Hematopoietic multipotent progenitor cell (in vitro differentiated cells): ENCODE data around the gene ASAH2B. TPM values are rescaled to one million over a fixed set of nuclear protein-coding genes. Genes with fewer than 3 reads are reported as not detected.
"Not testable (repeated sequence)": the region's sequence is repeated elsewhere in the genome, so short reads cannot be mapped to it uniquely, and the experiment has no call there.

ENCODE experiments used
- DNase-seq, 3 donors: peaks; one replicate each; pipeline ENCODE4 v3.0.0-alpha.2; 2011 to 2015; ENCODE audit warnings: low read depth in 2 of 3, low spot score in 2 of 3
- total RNA-seq: library from RNA; depleted of rRNA; stranded (reverse); fragments of >200 nt; gene quantifications from one replicate; pipeline ENCODE4 v1.2.3, GENCODE V29; 2012

ASAH2B gene
- total RNA-seq = 0.54 TPM

DNA sequence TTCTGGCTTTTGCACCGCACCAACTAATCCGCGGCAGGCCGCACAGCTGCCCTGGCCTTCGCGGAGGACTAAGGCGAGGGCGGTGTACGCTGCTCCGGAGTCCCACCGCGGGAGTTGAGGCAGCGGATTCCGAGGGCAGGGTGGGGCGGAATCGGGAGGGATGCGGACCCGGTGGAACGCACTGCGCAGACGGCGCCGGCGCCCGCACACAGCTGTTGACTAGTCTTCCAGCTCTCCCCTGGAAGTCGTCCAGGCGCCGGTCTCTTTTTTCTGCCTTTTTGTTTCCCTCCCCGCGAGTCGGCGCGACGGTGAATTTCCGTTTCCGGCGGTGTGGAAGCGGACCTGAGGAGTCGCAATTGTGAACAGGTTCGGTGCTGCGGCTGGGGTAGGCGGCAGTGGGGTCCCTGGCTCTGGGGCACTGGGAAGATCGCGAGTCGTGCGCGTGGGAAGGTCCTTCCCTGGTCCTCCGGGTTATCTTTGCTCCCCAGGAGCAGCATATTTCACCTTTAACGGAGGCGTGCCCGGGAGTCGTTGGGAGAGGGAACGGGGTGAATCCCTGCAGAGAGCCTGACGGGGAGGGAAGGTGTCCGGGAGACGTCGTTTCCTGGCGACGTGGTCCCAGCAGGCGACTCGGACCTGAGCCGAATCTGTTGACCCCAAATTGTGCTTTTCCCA, at the start of gene ASAH2B:
ASAH2B (plus strand) TSS at position 319 of the 675 bp plus-strand sequence. CDS start 5,195 bp downstream, outside the sequence.
- peak; percentile 29 to 54 (median 31) for DNase-seq

DNA sequence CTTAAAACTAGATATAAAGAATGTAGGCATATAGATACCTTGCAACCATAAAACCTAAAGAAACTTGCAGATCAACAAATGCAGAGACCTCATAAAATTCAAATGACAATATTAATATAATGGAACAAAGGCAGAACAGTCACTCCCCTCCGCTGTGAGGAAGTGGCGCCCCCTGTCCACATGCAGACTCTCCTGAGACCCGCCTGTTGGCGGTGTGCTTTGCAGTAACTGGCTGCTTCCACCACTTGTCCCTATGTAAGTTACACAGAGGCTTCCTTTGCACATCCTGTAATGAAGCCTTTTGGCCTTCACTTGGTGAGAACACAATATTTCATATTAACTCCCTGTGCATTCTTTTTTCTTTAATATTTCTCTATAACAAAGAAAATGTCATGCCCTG, 41.9 kb upstream of the ASAH2B start:
- not testable (repeated sequence) for DNase-seq

DNA sequence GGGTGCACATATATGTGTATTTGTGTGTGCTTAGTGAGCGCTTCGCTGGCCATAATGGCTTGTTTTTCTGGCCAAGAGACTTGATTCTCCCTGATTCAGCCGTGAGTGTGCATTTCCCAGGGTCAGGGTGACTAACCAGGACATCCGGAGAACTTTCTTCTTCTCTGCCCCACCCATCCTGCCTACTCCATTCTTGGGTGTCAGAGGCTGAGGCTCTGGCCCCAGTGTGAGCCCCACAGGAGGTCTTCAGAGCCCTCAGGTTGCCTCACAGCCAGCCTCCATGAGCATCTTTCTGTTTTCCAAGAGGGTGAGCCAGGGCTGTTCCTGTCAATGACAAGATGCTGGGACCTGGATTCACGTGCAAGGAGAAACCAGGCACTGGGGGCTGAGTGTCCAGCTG, 37.8 kb upstream of the ASAH2B start:
- DNase-seq = not testable (repeated sequence)

DNA sequence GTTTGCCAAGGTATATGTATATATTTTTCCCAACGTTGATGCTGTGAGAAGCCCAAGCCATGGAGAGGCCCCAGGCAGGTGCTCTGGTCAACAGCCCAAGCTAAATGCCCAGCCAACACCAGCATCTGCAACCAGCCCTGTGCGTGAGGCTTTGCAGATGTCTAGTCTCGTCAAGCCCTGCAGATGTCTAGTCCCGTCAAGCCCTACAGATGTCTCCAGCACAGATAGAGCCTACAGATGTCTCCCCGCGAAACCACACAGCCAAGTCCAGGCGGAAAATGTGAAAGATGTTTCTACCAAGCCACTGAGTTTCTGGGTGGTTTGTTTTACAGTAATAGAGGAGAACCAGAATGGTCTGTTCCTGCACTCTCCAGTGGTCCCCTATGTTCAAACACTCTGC, 36.7 kb upstream of the ASAH2B start:
- DNase-seq = not testable (repeated sequence)

DNA sequence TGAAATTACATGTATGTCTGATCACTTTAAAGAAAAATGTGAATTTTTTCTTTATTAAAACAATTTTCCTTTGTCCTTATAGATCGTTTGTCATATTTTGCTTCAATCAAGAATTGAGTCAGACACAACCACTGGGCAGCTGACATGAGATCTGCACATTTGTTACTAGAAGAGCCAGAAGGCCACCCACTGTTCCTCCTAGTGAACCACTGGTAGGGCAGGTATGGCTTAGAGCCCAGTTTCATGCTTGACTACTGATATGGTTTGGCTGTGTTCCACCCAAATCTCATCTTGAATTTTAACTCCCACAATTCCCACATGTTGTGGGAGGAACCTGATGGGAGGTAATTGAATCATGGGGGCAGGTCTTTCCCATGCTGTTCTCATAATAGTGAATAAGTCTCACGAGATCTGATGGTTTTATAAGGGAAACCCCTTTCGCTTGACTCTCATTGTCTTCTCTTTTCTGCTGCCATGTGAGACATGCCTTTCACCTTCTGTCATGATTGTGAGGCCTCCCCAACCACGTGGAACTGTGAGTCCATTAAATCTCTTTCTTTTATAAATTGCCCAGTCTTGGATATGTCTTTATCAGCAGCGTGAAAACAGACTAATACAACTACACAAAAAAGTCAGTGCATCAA, 35.2 kb upstream of the ASAH2B start:
- not testable (repeated sequence) for DNase-seq

DNA sequence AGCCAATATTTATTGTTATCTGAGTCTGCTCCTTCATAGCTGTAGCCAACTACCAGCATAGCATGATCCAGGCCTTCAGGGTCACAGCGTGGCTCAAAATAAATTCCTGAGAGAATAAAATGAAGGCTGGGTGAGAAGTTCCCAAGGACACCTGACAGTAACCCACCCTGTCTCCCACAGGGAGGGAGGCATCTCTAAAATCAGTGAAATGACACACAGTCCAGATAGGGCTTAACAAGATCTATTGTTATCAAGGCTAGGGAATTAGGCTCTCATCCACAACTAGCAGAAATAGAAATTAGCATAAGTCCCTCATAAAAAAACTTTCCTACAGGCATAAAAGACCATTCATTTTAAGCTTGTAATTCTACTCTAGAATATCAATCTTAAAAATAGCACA, 33.7 kb upstream of the ASAH2B start:
- DNase-seq = not testable (repeated sequence)

DNA sequence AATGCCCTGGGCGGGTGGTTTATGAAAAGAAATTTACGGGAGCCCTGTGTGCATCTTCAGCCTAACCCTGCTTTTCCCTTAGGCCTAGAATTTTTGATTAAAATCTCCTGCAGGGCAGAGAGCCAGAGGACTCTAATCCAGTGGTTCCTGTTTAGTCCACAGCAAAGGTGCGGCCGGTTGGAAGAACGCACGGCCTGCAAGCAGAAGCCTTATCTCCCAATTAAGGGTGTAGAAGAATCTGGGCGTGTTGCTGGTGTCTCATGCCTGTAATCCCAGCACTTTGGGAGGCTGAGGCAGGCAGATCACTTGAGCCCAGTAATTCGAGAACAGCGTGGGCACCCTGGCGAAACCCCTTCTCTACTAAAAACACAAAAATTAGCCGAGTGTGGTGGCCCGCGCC, 29.5 kb upstream of the ASAH2B start:
- DNase-seq = not testable (repeated sequence)

DNA sequence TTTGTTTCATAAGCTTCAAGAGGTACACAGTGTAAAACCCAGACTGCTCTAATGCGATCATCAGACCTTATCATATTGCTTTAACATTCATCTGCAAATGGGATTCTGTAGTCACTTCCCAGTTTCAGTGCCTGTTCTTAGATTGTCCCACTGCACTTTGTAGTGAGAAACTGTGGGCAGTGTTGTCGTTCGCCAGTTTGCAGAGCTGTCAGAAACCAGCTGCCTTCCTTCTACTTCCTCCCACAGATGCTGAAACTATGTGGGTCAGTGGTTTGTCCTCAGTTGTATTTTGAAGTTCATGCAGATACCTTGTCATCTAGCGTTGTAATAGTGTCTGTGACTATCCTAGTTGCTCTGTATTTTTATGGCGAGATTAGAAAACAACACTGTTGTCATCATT, 15.9 kb upstream of the ASAH2B start:
- not testable (repeated sequence) for DNase-seq

DNA sequence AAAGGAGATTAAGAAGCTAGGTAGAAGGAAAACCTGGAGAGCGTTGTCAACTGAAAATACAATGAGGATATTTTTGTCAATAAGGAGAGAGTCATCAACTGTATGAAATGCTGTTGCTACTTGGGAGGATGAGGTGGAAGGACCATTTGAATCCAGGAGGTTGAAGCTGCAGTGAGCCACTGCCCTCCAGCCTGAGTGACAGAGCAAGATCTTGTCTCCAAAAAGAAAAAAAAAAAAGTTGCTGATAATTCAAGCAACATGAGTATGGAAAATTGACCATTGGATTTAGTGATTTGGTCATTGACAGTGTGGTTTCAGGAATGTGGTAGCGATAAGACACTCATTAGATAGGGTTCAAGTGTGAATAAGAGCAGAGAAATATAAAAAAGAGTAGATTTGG, 11.6 kb upstream of the ASAH2B start:
- DNase-seq = not testable (repeated sequence)

DNA sequence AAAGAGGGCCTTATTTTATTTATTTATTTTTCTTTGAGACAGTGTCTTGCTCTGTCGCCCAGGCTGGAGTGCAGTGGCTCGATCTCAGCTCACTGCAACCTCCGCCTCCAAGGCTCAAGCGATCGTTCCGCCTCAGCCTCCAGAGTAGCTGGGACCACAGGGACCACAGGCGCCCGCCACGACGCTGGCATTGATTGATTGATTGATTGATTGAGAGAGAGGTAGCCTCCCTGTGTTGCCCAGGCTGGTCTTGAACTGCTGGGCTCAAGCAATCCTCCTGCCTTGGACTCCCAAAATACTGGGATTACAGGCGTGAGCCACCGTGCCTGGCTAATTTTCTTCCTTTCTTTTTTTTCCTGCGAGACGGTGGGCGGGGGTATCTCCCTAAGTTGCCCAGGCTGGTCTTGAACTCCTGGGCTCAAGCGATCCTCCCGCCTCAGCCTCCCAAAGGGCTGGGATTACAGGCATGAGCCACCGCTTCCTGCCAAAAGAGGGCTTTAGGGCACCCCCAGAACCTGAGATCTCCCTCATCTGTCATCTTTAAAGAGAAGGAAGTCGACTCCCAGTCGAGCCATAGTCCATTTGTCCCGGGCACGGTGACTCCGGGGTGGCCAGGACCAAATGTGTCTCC, 634 bp upstream of the ASAH2B start:
- DNase-seq = not testable (repeated sequence)

DNA sequence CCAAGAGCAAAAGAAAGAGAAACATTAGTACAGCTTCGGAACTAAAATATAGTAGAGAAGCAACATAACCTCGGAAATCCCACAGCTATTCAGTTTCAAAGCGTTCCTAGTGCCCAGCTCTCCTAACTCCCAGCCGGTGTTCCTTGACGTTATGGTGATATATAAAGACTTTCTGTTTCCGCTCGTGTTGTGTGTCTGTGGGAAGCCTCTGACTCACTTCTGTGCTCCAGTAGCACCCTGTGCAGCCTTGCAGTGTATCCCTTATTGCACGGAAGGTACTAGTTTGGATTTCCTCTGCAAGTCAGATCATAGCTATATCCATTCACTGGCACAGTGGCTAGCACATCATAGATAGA, 535 bp downstream of the ASAH2B start:
- peak in 2 of 3 donors; percentile 13 to 25 for DNase-seq

DNA sequence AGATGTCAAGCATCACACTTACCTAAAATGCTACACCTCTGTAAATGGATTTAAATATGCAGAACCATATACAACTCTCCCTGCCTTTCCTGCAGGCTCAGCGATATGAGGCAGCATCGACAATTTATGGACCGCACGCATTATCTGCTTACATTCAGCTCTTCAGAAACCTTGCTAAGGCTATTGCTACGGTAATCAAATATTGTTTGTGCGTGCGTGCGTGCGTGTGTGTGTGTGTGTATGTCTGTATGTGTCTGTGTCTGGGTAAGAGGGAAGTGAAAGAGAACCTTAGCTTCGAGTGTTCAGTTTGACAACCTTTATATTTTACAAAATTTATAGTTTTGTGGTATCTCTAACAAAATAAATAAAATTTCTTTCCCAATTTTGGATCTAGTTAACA, 3.1 kb downstream of the ASAH2B start:
- DNase-seq = not testable (repeated sequence)

DNA sequence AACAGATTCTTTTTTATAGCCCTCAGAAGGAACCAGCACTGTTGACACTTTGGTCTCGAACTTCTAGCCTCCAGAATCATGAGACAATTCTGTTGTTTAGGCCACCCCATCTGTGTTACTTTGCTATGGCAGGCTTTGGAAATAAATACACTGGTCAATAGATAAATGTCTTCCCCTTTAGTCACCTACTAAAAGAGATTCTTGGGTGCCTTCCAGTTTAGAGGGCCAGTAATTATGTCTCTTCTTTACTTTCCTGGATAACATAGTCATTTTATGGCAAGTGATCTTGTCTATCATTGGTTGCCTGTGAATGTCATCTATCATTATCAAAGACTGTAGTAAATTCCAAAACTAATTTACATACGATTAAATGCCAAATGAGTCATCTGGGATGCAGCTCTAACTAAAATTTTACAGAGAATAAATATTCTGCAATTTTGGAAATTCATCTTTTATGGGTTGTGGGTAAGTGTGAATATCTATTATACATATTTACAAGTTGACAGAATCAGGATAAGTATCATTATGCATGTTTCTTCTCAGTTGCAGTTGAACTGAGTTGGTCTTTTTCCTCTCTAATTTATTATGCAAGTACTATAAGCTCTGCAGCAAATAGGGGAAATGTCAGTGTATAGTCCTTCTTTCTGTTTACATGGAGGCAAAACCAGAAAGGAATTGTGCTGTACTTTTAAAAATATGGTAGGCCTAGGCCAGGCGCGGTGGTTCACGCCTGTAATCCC, 27.2 kb downstream of the ASAH2B start:
- not testable (repeated sequence) for DNase-seq

DNA sequence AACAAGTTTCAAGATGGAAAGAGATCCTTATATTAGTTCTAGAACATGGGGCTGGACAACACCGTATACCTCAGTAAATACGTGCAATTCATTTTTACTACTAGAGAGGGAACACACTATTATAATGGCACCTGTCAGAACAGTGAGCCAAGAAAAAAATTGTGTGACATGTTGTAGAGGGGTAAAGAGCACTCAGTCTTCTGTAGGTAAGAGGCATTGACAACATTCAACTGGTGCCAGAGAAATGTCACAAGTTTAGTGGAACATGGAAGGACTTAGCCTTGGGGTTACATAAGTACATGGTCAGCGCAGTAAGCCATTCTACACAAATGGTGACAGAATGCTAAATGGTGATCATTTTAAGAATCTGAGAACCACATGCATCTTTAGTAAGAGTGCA, 32.3 kb downstream of the ASAH2B start:
- not testable (repeated sequence) for DNase-seq

DNA sequence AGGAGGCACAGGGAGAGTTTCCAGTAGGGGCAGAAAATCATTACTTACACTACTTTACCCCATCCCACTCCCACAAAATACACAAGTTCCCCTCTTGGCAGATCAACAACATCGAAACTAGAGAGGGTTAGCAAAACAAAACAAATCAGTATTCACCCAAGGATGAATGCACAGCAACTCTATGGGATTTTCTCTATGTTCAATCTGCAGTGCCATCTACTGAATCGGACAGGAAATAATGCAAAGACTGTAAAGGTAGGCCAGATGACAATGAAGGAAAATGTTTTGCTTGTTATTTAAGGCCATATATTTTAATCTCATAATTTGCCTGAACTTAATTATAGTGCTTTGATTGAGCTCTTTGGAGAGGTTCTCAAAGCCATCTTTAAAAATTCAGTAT, 35.1 kb downstream of the ASAH2B start:
- not testable (repeated sequence) for DNase-seq

DNA sequence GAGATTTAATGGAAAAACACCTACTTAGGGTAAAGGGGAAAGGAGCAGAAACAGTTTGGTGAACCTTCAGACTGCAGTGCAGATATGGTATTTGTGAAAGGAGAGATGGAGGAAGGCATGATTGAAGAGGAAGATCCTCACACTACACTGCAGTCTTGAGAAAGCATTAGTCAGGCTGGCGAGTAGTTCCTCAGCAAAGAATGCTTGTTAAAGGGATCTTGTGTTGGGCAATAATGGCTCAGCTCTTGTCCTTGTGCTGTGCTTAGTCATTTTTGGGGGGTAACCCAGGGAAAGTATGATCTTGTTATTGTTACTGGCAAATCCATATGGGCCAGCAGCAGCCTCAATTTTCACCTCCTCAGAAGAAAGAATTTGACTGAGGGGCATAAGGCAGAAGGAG, 40.3 kb downstream of the ASAH2B start:
- not testable (repeated sequence) for DNase-seq

DNA sequence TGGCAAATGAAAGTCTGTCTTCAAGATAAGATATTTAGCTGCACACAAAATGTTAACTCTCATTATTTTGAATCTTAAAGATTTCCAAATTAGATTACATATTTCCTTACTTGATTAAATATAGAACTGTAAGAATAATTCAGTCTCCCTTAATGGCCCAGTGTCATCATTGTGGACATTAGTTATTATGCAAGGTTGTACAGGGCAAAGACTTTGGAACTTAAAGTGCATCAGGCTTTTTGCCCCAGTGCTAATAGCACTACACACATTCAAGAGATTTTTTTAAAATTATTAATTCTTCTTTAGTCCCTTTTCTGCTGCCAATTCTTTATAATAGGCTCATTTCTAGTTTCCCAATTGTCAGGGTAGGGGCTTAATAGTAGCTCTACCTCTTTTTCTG, 42.3 kb downstream of the ASAH2B start:
- DNase-seq = not testable (repeated sequence)

DNA sequence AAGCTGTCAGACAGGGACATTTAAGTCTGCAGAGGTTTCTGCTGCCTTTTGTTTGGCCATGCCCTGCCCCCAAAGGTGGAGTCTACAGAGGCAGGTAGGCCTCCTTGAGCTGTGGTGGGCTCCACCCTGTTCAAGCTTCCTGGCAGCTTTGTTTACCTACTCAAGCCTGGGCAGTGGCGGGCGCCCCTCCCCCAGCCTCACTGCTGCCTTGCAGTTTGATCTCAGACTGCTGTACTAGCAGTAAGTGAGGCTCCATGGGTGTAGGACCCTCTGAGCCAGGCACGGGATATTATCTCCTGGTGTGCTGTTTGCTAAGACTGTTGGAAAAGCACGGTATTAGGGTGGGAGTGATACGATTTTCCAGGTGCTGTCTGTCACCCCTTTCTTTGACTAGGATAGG, 48.2 kb downstream of the ASAH2B start:
- DNase-seq = not testable (repeated sequence)

DNA sequence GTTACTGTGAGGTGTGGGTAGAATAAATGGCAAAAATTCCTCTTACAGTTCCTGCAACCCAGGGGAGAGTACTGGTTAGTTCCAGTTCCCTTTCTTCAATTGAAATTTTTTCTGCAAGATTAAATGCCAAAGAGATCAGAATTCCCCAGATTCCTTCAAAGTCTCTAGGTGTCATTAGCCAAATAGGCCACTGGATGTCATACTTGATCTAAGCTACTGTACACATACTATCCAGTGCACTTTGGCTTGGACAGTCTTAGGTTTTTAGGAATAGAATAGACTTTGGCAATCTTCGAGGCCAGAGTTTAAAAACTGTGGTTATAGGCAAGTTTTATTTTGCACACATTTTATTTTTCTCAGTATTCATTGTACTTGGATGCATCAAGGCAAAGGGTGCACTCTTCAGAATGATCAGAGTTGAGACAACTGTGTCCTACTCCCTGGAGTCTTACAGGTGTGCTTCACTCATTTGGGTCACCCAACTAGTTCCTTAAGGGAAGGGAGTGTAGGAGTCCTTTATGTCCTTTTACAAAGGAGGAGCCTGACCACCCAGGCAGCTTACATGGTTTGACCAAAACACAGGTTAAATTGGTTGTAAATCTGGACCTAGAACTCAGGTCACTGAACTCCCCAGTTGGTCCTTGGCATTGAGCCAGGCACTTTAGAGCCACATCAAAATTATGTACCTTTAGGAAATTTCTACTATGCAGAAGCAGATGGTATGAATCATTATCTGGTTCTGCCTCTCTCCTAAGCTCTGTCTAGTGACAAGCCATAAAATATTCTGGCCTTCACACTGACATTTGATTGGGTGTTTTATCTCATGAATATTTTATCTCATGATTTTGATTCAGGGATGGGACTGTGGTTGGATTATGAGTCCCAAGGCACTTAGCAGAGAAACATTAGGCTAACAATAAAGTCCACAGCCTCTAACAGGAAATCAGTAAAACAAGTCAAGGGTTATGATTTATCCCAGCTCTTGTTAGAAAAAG, 49.5 kb downstream of the ASAH2B start:
- no peak for DNase-seq

DNA sequence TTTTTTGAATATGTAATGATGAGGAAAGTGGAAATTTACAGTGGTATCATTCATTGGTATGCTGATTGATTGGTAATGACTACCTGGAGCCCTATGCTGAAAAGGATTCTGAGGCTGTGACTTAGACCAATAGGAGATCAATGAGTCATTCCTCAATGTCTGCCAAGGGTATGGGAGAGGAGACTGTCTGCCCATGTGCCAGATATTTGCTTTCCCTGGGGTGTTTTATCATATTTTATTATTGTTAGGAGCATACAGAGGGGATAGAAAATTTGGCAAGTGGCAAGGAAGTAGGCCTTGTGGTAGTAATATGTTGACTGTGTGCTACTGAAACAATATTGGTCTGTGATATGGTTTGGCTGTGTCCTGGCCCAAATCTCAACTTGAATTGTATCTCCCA, 54.8 kb downstream of the ASAH2B start:
- DNase-seq = no peak
